HCT116 (cell line): ENCODE data around the gene NFIB. TPM values are rescaled to one million over a fixed set of nuclear protein-coding genes. Genes with fewer than 3 reads are reported as not detected.

ENCODE experiments used
- ATAC-seq: fragments of 200-7000 bp; cut with Tn5 transposase; 2 replicates; pipeline ENCODE4 v1.9.1; 2020; ENCODE audit warnings: mild to moderate bottlenecking, moderate library complexity
- BruUV-seq: library from RNA; stranded (reverse); fragments of 400-500 nt; replicated peaks from 2 replicates; lab custom pipeline; 2021; lab: Mats Ljungman, UMichigan
- CTCF ChIA-PET: fragments of 300-600 bp; sonication (Branson Sonifier 250); formaldehyde crosslinking; loops from one replicate; lab custom pipeline; 2021; ENCODE audit warnings: antibody characterized with exemption; lab: Charles Lee
- POLR2A ChIA-PET: fragments of 300-600, 350-600 bp; sonication (Branson Sonifier 250); formaldehyde crosslinking; loops from one replicate; lab custom pipeline; 2021; ENCODE audit warnings: antibody characterized with exemption; lab: Charles Lee
- RAD21 ChIA-PET, 2 experiments: fragments of 300-600 bp; sonication (Branson Sonifier 250); formaldehyde crosslinking; loops; one replicate each; lab custom pipeline; 2023; ENCODE audit warnings: low total read pairs in 2 of 2; ENCODE audit not compliant: uncharacterized antibody in 2 of 2, unreplicated experiment in 2 of 2, low non-redundant PET in 1 of 2; lab: Charles Lee
- DNase-seq: peaks from one replicate; pipeline ENCODE4 v3.0.0-alpha.2; 2010; ENCODE audit warnings: low read depth, low spot score
- H2AFZ ChIP-seq: fragments of 200-600 bp; shearing (Covaris generic), sonication (generic); 2 replicates; pipeline ENCODE4 v1.6.1; 2017; ENCODE audit warnings: low read depth, mixed run types, mixed read lengths, antibody characterized with exemption, low read length; ENCODE audit not compliant: poor library complexity, severe bottlenecking
- H3K27ac ChIP-seq: 2 replicates; pipeline ENCODE4 v1.5.1; 2012; ENCODE audit warnings: low read depth, low read length
- H3K27me3 ChIP-seq: fragments of 200-600 bp; sonication (generic); 2 replicates; pipeline ENCODE4 v1.6.1; 2016; ENCODE audit warnings: mixed run types, low read length, mixed read lengths; ENCODE audit not compliant: insufficient read depth
- H3K36me3 ChIP-seq, 2 experiments: fragments of 200-500 bp in 1 of 2; fragments of 200-600 bp in 1 of 2; sonication (Bioruptor generic) in 1 of 2; sonication (generic) in 1 of 2; 2 replicates each; pipeline versions ENCODE4 v1.5.1 to v1.6.1; 2014 to 2016; ENCODE audit warnings: low read length in 2 of 2, inconsistent platforms in 1 of 2, mixed read lengths in 1 of 2, mixed run types in 1 of 2; ENCODE audit not compliant: insufficient read depth in 2 of 2, control insufficient read depth in 1 of 2
- H3K4me1 ChIP-seq, 2 experiments: fragments of 200-600 bp in 1 of 2; sonication (generic) in 1 of 2; 2 replicates each; pipeline versions ENCODE4 v1.5.1 to v1.6.1; 2012 to 2017; ENCODE audit warnings: low read length in 2 of 2, inconsistent platforms in 1 of 2, mild to moderate bottlenecking in 1 of 2, mixed read lengths in 1 of 2, mixed run types in 1 of 2, moderate library complexity in 1 of 2; ENCODE audit not compliant: insufficient read depth in 2 of 2, control insufficient read depth in 1 of 2
- H3K4me2 ChIP-seq: fragments of 200-600 bp; sonication (generic); 2 replicates; pipeline ENCODE4 v1.6.1; 2017; ENCODE audit warnings: mixed run types, low read length, mixed read lengths
- H3K4me3 ChIP-seq, 2 experiments: fragments of 200-600 bp in 1 of 2; sonication (generic) in 1 of 2; replicated peaks in 1 of 2; 2 replicates each; pipeline ENCODE4 v1.5.1; 2011 to 2016; ENCODE audit warnings: low read length in 2 of 2, control low read depth in 1 of 2, low read depth in 1 of 2, mild to moderate bottlenecking in 1 of 2, mixed read lengths in 1 of 2, mixed run types in 1 of 2
- H3K79me2 ChIP-seq: fragments of 200-600 bp; sonication (generic); 2 replicates; pipeline ENCODE4 v1.6.1; 2017; ENCODE audit warnings: mild to moderate bottlenecking, mixed run types, low read length, moderate library complexity, mixed read lengths; ENCODE audit not compliant: insufficient read depth
- H3K9ac ChIP-seq: fragments of 200-600 bp; sonication (generic); 2 replicates; pipeline ENCODE4 v1.6.1; 2016; ENCODE audit warnings: low read length, mixed read lengths
- H3K9me2 ChIP-seq: fragments of 200-600 bp; sonication (generic), shearing (Covaris generic); 2 replicates; pipeline ENCODE4 v1.6.1; 2017; ENCODE audit warnings: mixed run types, mild to moderate bottlenecking, moderate library complexity; ENCODE audit not compliant: insufficient read depth
- H3K9me3 ChIP-seq, 2 experiments: fragments of 200-500 bp in 1 of 2; fragments of 200-600 bp in 1 of 2; sonication (Bioruptor generic) in 1 of 2; sonication (generic) in 1 of 2; 2 replicates each; pipeline ENCODE4 v1.6.1; 2014 to 2017; ENCODE audit warnings: low read length in 2 of 2, mixed read lengths in 2 of 2, inconsistent platforms in 1 of 2, low read depth in 1 of 2, mild to moderate bottlenecking in 1 of 2, mixed run types in 1 of 2, moderate library complexity in 1 of 2; ENCODE audit not compliant: control insufficient read depth in 1 of 2, insufficient read depth in 1 of 2
- H4K20me1 ChIP-seq: fragments of 200-600 bp; sonication (generic), shearing (Covaris generic); 2 replicates; pipeline ENCODE4 v1.6.1; 2017; ENCODE audit warnings: mixed run types, mild to moderate bottlenecking, moderate library complexity; ENCODE audit not compliant: insufficient read depth
- CEBPB ChIP-seq: IDR thresholded peaks from 2 replicates; pipeline ENCODE4 v1.6.1; 2012; ENCODE audit warnings: low read depth
- CTCF ChIP-seq, 3 experiments: fragments of 200-600 bp in 1 of 3; sonication (generic) in 1 of 3; IDR thresholded peaks in 2 of 3; conservative IDR thresholded peaks in 1 of 3; 2 replicates each; pipeline ENCODE4 v1.5.1; 2012 to 2017; ENCODE audit warnings: low read depth in 2 of 3, low read length in 2 of 3, antibody characterized with exemption in 1 of 3, borderline replicate concordance in 1 of 3, control low read depth in 1 of 3, mild to moderate bottlenecking in 1 of 3, mixed read lengths in 1 of 3, mixed run types in 1 of 3, moderate library complexity in 1 of 3; ENCODE audit not compliant: insufficient read depth in 1 of 3
- EZH2 ChIP-seq: fragments of 200-600 bp; sonication (generic); IDR thresholded peaks from 2 replicates; pipeline ENCODE4 v1.6.1; 2017; ENCODE audit warnings: antibody characterized with exemption, mixed run types
- EZH2phosphoT487 ChIP-seq: fragments of 200-600 bp; IDR thresholded peaks from 2 replicates; pipeline ENCODE4 v1.6.1; 2018; ENCODE audit warnings: antibody characterized with exemption, borderline replicate concordance
- FOSL1 ChIP-seq: IDR thresholded peaks from 2 replicates; pipeline ENCODE4 v1.6.1; 2012; ENCODE audit warnings: low read depth
- JUND ChIP-seq: IDR thresholded peaks from 2 replicates; pipeline ENCODE4 v1.6.1; 2012
- POLR2A ChIP-seq: IDR thresholded peaks from 2 replicates; pipeline ENCODE4 v1.7.0; 2011; ENCODE audit warnings: borderline replicate concordance; ENCODE audit not compliant: insufficient read depth, insufficient read length; ENCODE audit errors: extremely low read depth
- POLR2AphosphoS5 ChIP-seq: IDR thresholded peaks from 2 replicates; pipeline ENCODE4 v1.6.1; 2011; ENCODE audit warnings: mild to moderate bottlenecking, low read depth, low read length, moderate library complexity
- REST ChIP-seq: IDR thresholded peaks from 2 replicates; pipeline ENCODE4 v1.6.1; 2012; ENCODE audit warnings: low read depth
- TCF7L2 ChIP-seq: IDR thresholded peaks from 2 replicates; pipeline ENCODE4 v1.7.0; 2011; ENCODE audit warnings: borderline replicate concordance, inconsistent platforms; ENCODE audit not compliant: insufficient read depth, insufficient read length; ENCODE audit errors: extremely low read depth
- YY1 ChIP-seq: IDR thresholded peaks from 2 replicates; pipeline ENCODE4 v1.6.1; 2011; ENCODE audit warnings: low read length, low read depth, moderate library complexity, mild to moderate bottlenecking; ENCODE audit not compliant: insufficient replicate concordance; ENCODE audit errors: extremely low read depth
- ZFX ChIP-seq: fragments of 450-650 bp; IDR thresholded peaks from 2 replicates; pipeline ENCODE4 v1.6.1; 2017
- intact Hi-C: fragments of 100-400 bp; cut with micrococcal nuclease; formaldehyde crosslinking; loops from 2 replicates; pipeline ENCODE4 v1.10.0; 2022
- total RNA-seq: library from RNA; stranded (reverse); gene quantifications from one replicate; pipeline ENCODE4 v1.2.1, GENCODE V29; 2021; ENCODE audit not compliant: unreplicated experiment
- TF ChIP-seq, protein P1 (sequence below): IDR thresholded peaks from 2 replicates; pipeline ENCODE4 v1.6.1; 2012
- TF ChIP-seq, protein P2 (sequence below): IDR thresholded peaks from 2 replicates; pipeline ENCODE4 v1.6.1; 2011; ENCODE audit warnings: mild to moderate bottlenecking, low read length, moderate library complexity; ENCODE audit not compliant: insufficient replicate concordance; ENCODE audit errors: extremely low read depth

NFIB gene
- total RNA-seq, 1 experiment from 2014 or later, result 6.6 TPM

DNA sequence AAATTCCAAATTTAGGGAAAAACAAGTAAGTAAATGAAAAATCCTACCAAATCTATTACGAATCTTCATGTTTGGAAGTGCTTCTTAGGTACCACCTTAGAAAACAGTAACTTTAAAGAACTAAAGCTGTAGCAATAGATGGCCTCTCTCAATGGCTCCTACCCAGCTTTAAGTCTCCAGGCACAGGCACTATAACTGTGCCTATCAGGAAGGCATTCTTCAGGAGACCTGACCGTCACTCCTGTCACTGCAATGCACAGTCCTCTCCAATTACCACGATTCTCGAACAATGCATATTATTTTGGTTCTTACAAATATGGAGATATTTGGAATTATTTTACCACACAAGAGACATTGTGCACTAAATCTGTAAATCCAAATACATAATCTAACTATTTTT lies 12.9 kb downstream of the NFIB start (continued):
- TF ChIP-seq CTCF (IDR thresholded peaks at IDR 0.05 in 2 of 3, conservative IDR thresholded peaks at IDR 0.05 in 1 of 3; ENCODE audit: borderline replicate concordance in 1 of 3, insufficient read depth in 1 of 3, low read depth in 2 of 3, low read length in 2 of 3) (no peak), JUND (no peak)

DNA sequence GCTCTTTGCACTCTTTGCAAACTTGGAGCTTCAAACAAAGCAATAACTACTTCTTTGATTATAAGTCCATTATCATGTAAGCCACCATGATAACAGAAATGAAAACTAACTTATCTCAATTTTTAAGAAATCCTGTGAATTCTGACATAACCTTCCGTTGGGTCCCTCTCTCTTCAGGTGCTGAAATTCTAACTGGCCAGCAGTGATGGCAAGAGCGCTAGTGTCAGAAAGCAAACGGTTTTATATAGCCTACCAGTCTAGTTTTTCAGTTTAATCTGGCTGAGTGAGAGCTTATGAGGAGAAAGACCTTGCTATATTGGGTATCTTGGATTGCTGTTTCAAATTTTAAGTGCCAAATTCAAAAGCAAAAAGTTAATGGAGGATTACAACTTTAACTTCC lies 13.4 kb downstream of the NFIB start:
- TF ChIP-seq POLR2AphosphoS5 (no peak), YY1 (no peak), REST (no peak), CTCF (IDR thresholded peaks at IDR 0.05 in 2 of 3, conservative IDR thresholded peaks at IDR 0.05 in 1 of 3; ENCODE audit: borderline replicate concordance in 1 of 3, insufficient read depth in 1 of 3, low read depth in 2 of 3, low read length in 2 of 3) (no peak), FOSL1 (no peak), JUND (no peak), EZH2phosphoT487 (no peak), ZFX (no peak), CEBPB (no peak), EZH2 (no peak), POLR2A (no peak), TCF7L2 (no peak)
- TF ChIP-seq, protein P1, sequence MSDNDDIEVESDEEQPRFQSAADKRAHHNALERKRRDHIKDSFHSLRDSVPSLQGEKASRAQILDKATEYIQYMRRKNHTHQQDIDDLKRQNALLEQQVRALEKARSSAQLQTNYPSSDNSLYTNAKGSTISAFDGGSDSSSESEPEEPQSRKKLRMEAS, result no peak
- TF ChIP-seq, protein P2, sequence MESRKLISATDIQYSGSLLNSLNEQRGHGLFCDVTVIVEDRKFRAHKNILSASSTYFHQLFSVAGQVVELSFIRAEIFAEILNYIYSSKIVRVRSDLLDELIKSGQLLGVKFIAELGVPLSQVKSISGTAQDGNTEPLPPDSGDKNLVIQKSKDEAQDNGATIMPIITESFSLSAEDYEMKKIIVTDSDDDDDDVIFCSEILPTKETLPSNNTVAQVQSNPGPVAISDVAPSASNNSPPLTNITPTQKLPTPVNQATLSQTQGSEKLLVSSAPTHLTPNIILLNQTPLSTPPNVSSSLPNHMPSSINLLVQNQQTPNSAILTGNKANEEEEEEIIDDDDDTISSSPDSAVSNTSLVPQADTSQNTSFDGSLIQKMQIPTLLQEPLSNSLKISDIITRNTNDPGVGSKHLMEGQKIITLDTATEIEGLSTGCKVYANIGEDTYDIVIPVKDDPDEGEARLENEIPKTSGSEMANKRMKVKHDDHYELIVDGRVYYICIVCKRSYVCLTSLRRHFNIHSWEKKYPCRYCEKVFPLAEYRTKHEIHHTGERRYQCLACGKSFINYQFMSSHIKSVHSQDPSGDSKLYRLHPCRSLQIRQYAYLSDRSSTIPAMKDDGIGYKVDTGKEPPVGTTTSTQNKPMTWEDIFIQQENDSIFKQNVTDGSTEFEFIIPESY, result no peak
- no peaks in the 10 kb centered on the region for H4K20me1 ChIP-seq
- no peaks in the 10 kb centered on the region for H3K4me1 ChIP-seq
- no peak for DNase-seq
- H3K9me2 ChIP-seq, result no peaks in the 10 kb centered on the region
- H3K9me3 ChIP-seq, result no peaks in the 10 kb centered on the region
- H3K36me3 ChIP-seq, result no peaks in the 10 kb centered on the region
- H3K79me2 ChIP-seq, result no peaks in the 10 kb centered on the region
- no peak overlapping the region for H3K9ac ChIP-seq
- BruUV-seq, result no TSS peak
- intact Hi-C loops, result no loop called here
- CTCF ChIA-PET, result no interaction called here
- no peak overlapping the region for H3K27ac ChIP-seq
- POLR2A ChIA-PET, result no interaction called here
- RAD21 ChIA-PET, result no interaction called here
- H2AFZ ChIP-seq, result no peak overlapping the region
- no peak overlapping the region for H3K4me2 ChIP-seq
- no peak for ATAC-seq
- no peaks in the 10 kb centered on the region for H3K27me3 ChIP-seq
- no peak overlapping the region for H3K4me3 ChIP-seq
